Activated CD4-positive, alpha-beta T cell treated with anti-CD3 and anti-CD28 coated beads, Interleukin-10, Interleukin-2, amounts not matched to agents 100 ng/mL and 50 ng/mL, durations not matched to agents 16 hours and 8 hours (primary cell): ENCODE results near the gene PANK1.
A peak's percentile ranks its signal among the peaks of the same experiment; 100 is the strongest.

Experiments
- DNase-seq: peaks from one replicate; pipeline ENCODE4 v3.0.0-alpha.2; 2020

PANK1 gene

DNA sequence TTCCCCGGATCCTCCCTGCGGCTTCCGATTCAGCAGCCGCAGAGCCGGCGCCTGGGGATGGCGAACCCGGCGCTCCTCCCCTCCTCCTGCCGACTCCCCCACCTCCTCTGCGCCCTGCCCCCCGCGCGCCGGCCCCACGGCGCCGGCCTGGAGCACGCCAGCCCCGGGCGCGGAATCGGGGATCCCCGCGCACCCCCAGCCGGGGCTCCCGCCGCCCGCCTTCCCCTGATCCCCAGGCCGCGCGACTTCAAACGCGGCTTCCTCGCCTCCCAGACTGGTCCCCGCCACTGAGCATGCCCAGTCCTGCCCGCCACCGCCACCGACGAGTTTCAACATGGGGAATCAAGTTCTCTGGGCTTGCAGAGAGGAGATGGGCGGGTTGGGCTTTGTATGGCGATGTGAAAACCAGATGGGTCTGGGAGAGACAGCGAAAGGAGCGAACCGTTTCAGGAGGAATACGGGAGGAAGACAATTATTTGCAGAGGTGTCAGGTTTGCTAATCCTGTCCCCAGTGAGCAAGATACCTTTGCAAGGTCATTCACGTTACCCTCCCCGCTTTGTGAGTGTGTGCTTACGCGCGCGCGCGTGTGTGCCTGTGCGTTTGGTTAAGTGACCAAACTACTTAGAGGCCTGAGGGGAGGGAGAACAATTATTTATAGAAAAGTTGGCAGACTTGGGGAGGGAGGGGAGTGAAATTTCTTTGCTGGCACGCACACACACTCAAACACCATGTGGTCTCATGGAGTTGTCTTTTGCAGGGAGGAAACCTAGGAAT is at the start of gene PANK1:
Gene PANK1 (minus strand): TSS at position 276 of the 775 bp plus-strand sequence. CDS start 351 bp downstream, outside the sequence.
- peak; percentile 83 for DNase-seq

DNA sequence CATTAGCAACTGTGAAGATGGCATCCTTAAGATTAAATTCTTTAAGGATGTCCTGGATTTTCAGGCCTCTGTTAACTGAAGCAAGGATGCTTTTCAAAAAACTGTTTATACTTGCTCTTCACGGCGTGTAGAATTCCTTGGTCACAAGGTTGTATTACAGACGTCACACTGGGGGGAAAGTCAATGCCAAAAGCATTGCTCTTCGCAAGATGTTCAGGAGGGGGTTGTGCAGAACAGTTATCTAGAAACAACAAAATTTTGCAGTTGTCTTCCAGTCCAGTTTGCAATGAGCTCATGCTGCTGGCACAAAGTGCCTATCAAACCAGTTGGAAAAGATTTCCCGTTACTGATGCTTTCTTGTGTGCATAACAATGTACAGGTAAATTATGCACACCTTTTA is 48.1 kb upstream of the PANK1 start:
- DNase-seq, result no peak

DNA sequence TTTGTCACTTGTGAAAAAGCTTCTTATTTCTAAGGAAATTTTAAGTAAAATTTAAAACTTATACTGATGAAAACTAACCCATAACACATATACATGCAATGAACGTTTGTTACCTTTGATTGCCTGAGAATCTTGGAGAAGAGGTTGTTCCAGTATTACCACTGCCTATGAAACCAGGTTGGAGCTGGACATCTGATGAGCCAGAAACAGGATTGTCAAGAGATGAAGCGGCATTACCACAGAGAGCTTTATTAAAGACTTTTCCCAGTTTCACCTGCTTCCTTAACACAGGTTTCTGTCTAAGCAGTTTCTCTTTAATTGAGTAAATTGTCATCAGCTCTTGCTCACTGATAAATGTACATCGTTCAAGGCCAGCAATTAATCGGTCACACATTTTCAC is 47.4 kb upstream of the PANK1 start:
- DNase-seq, result no peak

DNA sequence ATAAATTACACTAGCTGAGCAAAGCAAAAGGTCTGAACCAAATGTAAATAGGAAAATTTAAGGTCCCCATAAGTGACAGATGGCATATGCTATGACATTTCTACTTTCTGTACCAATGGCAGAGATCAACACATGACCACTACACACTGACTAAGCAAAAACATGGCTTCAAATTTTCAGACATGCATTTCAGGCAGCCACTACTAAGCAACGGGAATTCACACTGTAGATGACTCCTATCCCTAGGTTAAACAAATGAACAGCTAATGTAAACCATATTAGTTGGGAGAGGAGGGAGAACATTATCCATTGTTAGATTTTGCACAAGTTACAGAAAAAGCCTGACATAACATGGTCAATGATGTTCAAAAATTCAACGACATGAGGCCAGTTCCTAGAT is 45.0 kb upstream of the PANK1 start:
- DNase-seq, result no peak

DNA sequence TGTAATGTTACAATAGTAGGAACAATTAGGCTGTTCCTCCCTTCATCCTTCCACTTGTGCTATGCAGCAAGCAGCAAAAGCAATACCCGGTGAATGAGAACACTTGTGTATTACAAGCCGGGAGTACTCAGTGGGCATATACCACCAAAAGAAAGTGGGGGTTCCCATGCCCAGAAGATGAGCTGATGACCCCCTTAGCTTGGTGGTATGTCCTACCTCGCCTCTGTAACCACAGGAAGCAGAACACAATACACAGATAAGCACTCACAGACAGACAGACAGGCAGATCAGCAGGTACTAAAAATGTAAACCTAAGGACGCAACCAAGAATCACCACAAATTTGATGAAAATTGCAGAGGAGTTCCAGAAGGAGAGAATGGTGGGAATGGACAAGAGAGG is 40.9 kb upstream of the PANK1 start:
- no peak for DNase-seq

DNA sequence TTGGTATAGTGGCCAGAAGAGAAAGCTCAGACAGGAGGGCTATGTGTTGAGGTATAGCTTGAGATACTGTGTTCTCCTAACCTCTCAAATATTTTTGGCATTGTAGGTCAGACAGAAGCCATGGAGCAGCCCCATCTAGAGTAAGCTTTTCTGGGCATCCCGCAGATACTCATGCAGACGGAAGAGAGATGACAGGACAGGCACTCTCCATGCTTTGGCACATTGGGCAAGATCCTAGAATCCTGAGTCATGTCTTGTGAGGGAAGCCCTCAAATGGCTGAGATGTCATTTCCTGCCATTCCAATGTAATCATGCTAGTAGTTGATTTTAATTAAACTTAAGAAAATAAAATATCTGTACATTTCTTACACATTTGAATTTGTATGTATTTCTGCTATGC is 39.6 kb upstream of the PANK1 start:
- no peak for DNase-seq

DNA sequence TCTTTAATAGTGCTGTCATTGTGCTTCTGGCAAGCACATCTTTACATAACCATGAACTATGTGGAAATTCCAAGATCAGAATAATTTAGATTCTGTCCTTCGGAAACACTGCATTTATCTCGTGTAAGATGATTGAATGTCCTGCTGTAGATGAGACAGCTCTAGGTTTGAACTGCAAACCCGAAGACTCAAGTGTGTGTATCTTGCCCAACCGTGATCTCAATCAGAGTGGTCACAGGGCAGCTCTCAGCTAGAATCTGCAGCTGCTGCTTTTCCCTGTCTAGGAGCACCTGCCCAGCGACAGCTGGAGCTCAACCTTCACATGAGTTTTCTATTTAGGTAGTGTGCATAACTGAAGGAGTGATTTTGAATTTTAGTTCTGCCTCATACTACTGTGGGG is 38.8 kb upstream of the PANK1 start:
- DNase-seq, result no peak

DNA sequence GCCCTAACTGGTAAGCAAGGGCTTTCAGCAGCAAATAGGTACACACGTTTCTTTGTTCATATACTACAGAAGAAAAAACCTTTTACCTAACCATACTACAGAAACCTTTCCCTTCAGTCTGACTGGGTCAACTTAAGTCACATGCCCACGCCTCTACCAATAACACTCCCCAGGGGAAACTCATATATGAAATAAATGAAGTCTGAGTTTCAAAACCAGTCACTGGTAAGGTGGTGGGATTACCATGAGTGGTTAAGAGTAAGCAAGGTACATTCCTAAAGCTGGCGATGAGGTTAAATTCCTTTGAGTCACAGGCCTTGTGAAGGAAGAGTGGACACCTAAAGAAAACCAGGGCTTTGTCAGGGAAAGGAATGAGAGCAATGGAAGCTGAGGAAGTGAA is 34.9 kb upstream of the PANK1 start:
- DNase-seq, result peak; percentile 2

DNA sequence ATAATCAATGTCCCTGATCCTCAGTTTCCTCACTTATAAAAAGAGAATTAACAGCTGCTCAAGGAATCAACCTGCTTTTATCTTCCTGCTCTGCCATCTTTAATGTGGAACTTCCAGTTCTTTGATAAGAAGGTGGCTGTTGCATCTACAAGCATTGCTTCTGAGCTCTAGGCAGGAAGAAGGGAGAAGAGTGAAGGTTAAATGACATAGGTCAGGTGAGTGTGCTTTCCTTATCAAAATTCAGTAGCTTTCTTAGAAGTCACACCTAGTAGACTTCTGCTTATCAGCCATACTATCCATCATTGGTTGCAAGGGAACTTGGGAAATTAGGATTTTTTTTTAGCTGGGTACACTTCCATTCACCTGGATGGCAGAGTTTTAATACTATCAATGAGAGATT is 32.3 kb upstream of the PANK1 start:
- no peak for DNase-seq

DNA sequence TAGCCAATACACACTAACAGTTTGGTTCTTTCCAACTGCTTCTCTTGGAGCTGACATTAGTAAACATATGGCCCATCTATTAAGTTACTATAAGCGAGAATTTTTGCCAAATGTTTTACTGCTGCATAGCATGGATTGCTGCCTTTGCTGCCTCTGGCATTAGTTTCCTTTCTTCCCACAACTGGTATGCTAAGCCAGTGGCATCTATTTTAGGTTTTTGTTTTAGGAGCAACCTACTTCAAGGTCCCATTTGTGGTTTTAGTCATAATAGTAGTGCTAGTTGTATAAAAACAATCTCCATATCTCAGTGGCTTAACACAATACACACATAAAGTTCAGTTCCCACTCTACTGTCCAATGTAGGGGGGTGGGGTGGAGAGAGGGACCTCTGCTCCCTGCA is 25.9 kb upstream of the PANK1 start:
- no peak for DNase-seq

DNA sequence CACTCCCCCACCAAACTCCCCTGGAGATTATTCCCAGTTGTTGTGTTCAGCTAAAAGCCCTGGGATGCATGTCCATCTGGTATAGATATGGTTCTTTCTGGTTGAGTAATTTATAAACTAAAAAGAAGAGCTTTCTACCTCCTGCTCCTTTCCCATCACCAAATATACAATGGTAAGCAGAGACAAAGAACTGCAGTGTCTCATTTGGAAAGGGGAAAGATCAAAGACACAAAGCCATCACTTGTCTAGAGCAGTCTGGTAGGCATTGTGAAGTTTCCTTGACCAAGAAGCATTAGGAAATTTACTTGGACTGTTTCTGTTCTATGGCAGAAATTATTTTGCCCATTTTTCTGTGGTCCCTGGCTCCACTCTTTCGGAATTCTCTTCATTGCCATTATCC is 24.9 kb upstream of the PANK1 start:
- DNase-seq, result no peak

DNA sequence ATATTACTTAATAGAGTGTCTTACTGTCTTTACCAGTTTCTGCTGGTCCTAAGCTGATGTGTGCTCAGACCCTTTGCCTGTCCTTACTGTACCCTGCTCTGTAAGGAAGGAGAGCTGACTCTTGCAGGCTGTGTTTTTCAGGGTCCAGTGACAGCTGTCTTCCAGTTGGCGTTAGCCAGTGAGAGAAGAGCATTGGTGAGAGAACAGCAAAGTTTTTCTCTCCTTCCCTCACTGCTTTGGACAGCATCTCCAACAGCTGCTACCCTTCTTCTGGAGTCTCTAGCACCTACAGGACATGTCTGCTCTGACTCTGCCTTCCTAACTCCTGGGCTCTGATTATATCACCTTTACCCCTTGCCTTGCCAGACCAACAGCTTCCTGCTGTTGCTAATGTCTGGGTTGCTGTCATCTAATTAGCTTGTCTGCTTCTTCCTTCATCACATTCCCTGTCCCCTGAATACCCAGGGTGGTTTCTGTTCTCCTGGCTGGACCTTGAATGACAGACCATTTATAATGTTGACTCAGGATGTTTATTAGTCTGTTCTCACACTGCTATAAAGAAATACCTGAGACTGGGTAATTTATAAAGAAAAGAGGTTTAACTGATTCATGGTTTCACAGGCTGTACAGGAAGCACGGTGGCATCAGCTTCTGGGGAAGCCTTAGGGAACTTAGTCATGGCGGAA is 23.5 kb upstream of the PANK1 start:
- no peak for DNase-seq

DNA sequence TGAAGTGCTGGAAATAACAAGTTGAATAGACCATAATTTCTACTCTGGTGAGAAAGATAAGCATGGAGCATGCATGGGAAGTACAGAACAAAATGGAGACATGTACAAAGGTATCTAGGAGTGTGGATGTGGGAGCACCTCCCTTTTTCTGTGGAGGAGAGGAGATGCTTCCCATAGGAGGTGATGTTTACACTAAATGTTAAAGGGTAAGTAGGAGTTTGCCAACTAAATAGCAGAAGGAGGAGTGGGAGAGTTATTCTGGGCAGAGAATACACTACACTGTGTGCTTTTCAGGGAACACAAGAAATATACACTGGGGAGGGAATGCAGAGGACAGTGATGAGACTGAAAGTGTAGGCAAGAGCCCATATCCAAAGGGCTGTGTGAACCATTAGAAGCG is 21.1 kb upstream of the PANK1 start:
- DNase-seq, result no peak

DNA sequence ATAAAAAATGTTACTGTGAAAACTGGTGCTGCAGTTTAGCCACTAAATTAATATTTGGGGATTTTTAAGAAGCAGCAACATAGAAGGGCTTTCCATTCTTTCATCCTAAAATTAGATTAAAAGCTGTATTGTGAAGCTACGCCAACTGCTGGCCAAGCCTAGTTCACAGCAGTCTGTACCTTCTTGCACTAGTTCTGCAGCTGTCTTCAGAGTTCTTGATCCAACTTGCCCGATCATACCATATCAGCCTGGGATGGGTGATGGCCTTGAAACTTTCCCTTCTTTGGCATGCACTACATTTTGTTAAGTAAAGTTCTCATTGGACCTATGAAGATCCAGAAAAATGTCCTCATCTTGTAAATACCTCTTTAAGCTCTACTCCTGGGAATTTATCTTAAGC is 20.3 kb upstream of the PANK1 start:
- no peak for DNase-seq

DNA sequence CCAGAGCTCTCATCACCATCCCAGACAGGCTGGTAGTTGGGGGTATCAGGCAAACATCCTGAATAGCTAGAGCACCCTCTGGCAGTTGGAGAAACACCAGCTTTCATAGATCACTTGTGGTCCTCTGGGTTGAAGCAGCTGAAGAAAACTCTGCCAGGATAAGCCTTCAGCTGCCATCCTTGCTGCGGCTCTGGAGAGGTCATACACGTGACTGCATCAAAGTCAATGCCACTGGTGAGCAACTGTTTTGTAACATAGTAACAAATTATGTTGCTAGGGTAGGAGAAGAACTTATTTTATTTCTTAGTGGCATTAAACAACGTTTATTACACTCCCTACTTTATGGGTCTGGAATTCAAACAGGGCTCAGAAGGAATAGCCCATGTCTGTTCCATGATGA is 19.2 kb upstream of the PANK1 start:
- no peak for DNase-seq

DNA sequence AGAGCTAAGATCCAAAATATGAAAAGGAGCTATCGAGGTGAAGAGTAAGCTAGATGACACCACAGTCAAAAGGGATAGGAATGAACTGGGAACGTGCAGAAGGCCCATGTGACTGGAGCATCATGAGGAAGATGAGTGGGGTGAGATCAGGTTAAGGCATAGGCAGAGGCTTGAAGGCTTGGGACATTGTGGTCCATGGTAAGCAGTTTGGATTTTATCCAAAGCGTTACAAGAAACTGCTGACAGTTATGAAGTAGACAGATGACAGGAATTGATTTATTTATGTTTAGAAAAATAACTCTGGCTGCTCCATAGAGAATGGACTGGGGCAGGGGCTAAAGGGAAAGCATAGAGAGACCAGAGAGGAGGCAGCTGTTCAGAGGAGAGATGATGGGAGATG is 18.1 kb upstream of the PANK1 start:
- DNase-seq, result no peak

DNA sequence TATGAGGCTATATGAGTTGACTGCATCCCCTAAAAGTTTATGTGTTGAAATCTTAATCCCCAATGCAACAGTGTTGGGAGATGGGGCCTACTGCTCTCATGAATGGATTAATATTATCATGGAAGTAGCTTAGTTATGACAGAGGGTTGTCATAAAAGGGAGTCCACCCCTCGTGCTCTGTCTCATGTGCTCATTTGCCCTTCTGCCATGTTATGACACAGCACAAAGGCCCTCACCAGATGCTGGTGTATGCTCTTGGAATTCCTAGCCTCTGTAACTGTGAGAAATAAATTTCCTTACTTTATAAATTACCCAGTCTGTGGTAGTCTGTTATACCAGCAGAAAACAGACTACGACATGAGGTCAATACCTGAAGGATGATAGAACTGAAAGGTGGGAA is 17.6 kb upstream of the PANK1 start:
- DNase-seq, result no peak

DNA sequence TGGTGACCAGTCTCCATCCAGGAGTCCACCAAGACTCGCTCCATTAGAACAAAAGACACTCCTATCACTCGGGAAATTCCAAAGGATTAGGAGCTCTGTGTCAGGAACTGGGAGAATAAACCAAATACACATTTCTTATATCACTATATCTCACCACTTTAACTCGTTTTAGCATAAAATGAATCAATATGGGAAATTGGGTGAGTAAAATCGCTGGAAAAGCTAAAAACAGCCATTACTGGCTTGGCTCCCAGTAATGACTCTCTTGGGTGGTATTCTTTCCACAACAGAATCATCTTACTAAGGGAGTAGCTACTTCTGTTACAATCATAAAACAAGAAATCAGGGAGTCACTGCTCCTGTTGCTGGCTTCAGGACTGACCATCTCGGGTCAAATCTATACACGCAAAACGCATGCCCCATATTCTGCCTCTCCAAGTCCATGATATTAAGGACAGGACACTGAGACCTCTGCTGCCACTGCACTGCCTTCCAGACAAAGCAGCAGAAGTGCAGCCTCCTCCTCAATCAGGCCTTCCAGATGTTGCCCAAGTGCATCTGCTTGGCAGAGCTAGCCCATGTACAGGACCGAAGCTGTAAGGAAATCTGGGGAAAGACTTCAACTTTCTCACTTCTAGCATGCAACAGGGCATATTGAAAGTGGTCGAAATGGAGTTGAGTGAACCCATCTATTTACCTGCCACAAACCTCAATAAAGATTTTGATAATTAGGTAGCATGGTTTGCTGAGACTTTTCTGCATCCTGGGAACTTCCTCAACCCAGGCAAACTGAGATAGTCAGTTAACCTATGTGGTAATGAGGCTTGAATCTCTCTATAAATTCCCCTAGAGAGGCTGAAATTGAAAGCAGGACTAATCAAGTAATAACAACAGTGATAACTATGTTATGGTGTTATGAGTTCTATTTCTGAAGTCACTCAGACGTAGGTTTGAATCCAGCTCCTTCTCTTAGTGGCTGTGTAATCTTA is 14.4 kb upstream of the PANK1 start:
- DNase-seq, result no peak

DNA sequence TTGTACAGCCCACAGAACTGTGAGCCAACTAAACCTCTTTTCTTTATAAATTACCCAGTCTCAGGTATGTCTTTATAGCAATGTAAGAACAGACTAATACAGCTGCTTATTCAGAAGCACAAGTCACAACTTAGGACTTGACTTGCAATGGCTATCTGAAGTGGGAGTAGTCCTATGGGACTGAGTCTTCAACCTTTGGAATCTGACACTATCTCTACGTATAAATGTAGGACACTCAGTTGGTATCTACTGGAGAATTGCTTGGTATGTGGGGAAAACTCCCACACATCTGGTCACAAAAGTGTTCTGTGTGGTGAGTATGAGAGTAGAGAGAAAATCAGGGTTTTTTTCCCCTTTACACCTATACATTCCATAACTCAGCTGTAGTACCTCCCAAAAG is 12.3 kb upstream of the PANK1 start:
- DNase-seq, result no peak

DNA sequence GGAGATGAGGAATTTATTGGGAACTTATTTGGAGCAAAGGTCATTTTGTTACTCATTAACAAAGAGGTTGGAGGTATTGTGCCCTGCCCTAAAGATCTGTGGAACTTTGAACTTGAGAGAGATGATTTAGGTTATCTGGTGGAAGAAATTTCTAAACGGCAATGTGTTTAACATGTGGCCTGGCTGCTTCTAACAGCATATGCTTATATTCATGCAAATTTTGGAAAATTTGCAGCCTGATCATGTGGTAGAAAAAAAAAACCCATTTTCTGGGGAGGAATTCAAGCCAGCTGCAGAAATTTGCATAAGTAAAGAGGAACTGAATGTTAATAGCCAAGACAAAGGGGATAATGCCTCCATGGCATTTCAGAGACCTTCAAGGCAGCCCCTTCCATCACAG is 10.7 kb upstream of the PANK1 start:
- DNase-seq, result no peak

DNA sequence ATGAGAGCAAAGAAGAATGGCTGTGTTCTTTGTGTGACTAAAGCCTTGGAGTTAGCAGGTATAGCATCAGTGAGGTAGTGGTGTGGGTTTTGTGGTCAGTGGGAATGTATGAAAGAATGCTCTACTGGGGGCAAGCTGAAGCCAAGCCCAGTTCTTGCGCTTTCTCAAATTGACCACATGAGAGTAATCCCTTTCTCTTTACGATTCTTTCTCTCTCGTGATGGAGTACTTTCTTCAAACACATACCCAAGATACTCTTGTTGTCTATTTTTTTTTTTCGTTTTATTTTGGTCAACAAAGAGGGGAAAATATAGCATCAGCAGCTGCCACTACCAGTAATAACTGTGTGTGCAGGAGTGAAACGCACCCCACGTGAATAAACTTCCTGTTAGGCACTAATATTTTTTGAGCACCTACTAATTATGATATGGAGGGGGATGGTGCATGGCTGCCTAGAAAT is 8.4 kb upstream of the PANK1 start:
- DNase-seq, result no peak

DNA sequence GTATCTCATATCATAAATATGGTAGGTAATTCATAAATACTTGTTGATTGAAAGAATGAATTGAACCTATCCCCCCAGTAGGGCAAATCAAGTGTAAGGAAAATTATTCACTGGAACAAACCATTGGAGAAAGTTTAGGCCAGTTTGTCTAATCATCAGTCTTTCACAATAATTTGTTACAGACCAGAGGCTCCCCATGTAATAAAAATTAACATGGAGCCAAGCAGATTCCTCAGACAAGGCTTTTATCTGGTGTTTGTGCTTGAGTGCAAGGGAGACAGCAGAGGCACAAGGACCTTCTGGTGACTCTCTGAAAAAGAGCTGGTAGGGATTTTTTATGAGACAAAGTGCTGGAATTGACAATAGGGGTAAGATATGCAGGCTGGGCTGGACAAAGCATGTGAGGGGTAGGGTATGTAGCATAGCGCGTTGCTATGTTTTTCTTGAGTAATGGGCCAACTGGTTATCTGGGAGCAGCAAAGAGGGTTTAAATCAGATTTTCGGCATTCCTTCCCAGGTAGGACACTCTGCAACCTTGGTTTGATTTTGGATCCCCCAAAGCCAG is 7.8 kb upstream of the PANK1 start:
- DNase-seq, result no peak

DNA sequence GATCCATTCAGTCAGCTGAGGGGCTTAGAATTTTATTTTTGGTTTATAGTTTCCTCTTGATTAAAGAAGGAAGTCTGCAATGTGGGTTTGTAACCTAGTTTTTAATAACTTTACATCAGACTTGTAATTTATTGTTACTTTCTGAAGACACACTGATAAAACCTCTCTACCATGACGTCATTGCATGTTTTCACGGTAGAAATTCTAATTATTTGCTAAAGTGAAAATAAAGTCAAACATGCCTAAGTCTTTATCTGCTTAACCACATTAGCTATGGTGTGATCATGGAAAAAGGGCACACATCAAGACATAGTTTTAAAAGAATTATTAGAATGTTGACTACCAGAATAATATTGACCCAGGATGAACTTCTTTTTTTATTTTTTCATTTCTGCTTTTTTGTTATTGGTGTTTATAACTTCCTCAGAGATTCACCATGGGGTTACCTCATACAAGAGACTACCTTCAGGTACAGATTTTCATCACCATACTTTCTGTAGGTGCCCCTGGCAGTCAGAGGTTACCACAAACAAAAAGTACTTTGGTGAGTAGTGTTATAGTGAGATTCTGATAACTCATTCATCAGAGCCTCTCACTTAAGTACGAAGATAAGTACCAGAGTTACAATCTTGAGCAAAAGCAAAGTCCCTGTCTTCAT is 7.0 kb upstream of the PANK1 start:
- DNase-seq, result no peak
